Measurements from ENCODE around the gene TMEM35B.
"Not testable (repeated sequence)": the region's sequence is repeated elsewhere in the genome, so short reads cannot be mapped to it uniquely, and the experiment has no call there.

TMEM35B gene

DNA sequence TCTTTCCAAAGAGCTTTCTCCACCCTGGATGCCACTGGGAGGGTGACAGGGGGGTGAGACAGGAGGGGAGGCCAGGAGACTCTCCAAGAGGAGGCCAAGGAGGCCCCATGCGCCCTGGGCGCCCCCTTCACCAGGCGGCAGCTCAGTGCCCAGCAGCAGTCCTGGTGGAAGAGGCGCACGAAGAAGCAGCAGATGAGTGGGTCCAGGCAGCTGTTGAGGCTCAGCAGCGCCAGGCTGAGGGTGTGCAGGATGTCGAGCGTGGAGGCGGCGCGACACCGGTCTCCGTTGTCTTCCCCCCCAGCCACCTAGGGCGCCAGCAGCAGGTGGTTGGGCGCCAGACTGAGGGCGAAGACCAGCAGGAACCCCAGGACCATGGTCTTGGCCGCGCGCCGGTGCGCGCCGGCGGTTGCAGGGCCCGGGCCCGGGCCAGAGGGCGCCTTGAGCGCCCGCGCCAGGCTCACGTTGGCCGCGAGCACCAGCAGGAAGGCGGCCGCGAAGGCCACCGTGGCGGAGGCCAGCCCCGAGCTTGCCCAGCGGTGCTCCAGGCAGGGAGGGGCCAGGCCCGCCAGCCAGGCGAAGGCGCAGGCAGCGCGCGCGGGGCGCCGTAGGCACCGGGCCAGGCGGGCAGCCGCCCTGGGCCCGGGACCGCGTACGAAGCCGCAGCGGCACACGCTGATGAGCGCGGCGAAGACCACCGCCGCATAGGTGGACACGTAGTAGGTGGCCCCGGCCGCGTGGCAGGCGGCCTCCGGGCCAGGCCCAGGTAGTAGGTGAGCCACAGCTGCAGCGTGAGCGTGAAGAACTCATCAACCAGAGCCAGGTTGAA lies 8.6 kb downstream of the TMEM35B start:
- DNase-seq (ENCODE audit: low spot score): no peak

GRCh38 chr1:34975771-34976170 lies 9.4 kb downstream of the TMEM35B start:
- DNase-seq (ENCODE audit: low spot score): no peak

DNA sequence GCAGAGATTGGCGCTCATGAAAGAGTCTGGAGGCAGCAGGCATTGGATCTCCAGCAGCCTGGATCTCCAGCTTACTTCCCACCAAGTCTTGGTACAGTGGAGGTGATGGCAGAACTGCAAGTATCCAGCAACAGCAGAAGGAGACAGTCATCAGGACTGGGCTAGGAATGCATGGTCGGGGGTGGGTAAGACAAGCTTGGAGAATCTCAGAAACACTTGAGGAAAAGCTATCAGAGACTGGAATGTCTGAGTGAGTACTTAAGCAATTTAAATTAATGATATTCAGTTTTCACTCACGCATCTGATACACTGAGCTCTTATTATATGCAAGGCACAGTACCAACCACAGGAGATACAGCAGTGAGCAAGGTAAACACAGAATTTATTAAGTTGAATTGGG lies 9.8 kb downstream of the TMEM35B start:
- no peak for DNase-seq (ENCODE audit: low spot score)

- DNase-seq (ENCODE audit: low spot score): no peak
These were observed 10.5 kb downstream of the TMEM35B start for GRCh38 chr1:34974626-34975025.

- no peak for DNase-seq (ENCODE audit: low spot score)
These were observed 11.8 kb downstream of the TMEM35B start for GRCh38 chr1:34973326-34973725.

DNA sequence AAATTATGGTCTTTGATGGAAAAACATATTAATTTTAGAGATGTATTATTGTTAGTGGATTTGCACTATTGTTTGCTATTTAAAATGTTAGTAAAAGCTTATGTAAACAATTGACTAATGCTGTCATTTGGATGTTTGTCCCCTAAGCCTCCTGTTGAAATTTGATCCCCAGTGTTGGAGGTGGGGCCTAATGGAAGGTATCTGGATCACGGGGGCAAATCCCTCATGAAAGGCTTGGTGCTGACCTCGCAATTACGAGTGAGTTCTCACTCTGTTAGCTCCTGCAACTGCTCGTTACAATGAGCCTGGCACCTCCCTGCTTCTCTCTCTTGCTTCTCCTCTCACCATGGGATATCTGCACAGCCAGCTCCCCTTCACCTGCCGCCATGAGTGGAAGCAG lies 14.3 kb downstream of the TMEM35B start:
- DNase-seq (ENCODE audit: low spot score): no peak

DNA sequence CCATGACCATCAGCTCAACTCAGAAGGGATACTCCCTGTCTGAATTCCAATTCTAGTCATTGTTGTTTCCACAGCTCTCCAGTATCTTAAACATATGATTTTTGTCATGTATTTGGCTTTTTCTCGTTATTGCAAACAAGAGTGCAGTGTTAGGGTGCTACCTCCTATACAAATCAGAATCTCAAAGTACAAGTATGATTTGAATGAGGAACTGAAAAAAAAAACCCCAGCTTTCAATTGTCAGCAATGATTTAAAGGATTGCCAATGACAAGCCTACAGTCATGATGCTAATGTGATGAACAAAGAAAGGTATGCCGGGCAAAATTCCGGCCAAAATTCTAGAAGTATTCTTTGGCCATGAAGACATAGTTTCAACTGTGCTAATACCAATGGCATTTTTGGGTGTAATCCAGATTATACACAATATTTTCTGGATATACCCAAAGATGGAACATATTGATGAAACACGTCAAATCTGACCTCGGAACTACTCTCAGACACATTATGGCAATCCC lies 14.9 kb downstream of the TMEM35B start:
- DNase-seq (ENCODE audit: low spot score): no peak

- DNase-seq (ENCODE audit: low spot score): not testable (repeated sequence)
These were observed 16.9 kb downstream of the TMEM35B start for GRCh38 chr1:34968297-34968696.

GRCh38 chr1:34967672-34968071 lies 17.5 kb downstream of the TMEM35B start:
- DNase-seq (ENCODE audit: low spot score): not testable (repeated sequence)

DNA sequence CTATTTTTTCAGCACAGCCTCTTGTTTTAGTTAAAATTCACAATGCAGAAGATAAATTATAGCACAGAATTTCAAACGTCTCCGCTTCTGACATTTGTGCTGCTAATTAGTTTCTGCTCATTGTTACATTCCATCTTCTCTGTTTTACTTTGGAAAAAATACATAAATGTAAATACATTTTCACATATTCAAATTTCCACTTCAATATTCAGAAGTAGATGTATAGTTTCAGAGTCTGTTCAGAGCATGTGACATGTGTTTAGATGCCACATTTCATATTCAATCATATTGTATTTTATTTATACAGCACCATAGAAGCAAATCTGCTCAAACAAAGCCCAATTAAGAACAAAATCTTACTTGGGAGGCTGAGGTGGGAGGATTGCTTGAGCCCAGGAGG lies 19.6 kb downstream of the TMEM35B start:
- no peak for DNase-seq (ENCODE audit: low spot score)

DNA sequence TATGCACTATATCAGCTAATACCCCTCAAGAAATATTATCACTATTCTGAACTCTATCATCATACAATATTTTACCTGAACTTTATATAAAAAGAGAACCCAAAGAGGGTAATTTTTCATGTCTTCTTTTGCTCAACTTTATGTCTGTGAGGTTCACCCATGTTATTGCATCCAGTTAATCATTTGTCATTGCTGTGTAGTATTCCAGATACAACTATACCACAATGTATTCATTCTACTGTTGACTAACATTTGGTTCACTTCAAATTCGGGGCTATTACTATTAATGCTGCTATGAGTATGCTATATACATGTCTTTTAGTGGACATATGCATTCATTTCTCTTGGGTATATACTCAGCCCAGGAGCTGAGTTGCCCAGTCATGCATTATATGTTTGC lies 34.7 kb downstream of the TMEM35B start:
- DNase-seq (ENCODE audit: low spot score): no peak

GRCh38 chr1:34948739-34949138 lies 36.4 kb downstream of the TMEM35B start:
- not testable (repeated sequence) for DNase-seq (ENCODE audit: low spot score)

- DNase-seq (ENCODE audit: low spot score): not testable (repeated sequence)
These were observed 37.4 kb downstream of the TMEM35B start for GRCh38 chr1:34947641-34948314.

GRCh38 chr1:34946211-34946610 lies 38.9 kb downstream of the TMEM35B start:
- DNase-seq (ENCODE audit: low spot score): no peak

DNA sequence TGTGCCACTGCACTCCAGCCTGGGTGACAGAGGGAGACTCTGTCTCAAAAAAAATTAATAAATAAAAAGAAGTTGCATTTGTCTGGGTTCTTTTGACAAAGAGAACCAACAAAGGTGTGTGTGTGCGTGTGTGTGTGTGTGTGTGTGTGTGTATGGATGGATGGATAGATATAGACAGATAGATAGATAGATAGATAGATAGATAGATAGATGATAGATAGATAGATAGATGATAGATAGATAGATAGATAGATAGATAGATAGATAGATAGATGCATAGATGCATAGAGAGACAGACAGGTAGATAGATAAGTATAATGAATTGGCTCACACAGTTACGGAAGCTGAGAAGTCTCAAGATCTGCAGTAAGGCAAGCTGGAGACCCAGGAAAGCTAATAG lies 43.3 kb downstream of the TMEM35B start:
- DNase-seq (ENCODE audit: low spot score): not testable (repeated sequence)
